OCI-LY1 (cell line): ENCODE data around the gene GLIS1.

Experiments used
- H2AFZ ChIP-seq: fragments of 200-600 bp; sonication (generic), shearing (Covaris generic); 2 replicates; pipeline ENCODE4 v1.6.0; 2014; ENCODE audit warnings: antibody characterized with exemption, mild to moderate bottlenecking, low read length
- H3F3A ChIP-seq: fragments of 200-600 bp; sonication (generic), shearing (Covaris generic); 2 replicates; pipeline ENCODE4 v1.6.0; 2014; ENCODE audit warnings: mild to moderate bottlenecking, antibody characterized with exemption, low read length, moderate library complexity; ENCODE audit not compliant: insufficient read depth
- H3K27ac ChIP-seq: fragments of 200-600 bp; sonication (generic); 2 replicates; pipeline ENCODE4 v1.5.1; 2014; ENCODE audit warnings: low read length, mixed run types, mild to moderate bottlenecking, low read depth; ENCODE audit not compliant: poor library complexity, severe bottlenecking
- H3K27me3 ChIP-seq: fragments of 200-600 bp; sonication (generic); 2 replicates; pipeline ENCODE4 v1.6.0; 2014; ENCODE audit warnings: antibody characterized with exemption, mild to moderate bottlenecking, low read length, moderate library complexity; ENCODE audit not compliant: insufficient read depth
- H3K36me3 ChIP-seq: fragments of 200-600 bp; sonication (generic); 2 replicates; pipeline ENCODE4 v1.6.1; 2014; ENCODE audit warnings: mild to moderate bottlenecking, antibody characterized with exemption, low read length, moderate library complexity, mixed read lengths; ENCODE audit not compliant: insufficient read depth
- H3K4me1 ChIP-seq: fragments of 200-600 bp; sonication (generic); 2 replicates; pipeline ENCODE4 v1.5.1; 2014; ENCODE audit warnings: mild to moderate bottlenecking, low read length, moderate library complexity; ENCODE audit not compliant: insufficient read depth, severe bottlenecking
- H3K4me2 ChIP-seq: fragments of 200-600 bp; sonication (generic), shearing (Covaris generic); 2 replicates; pipeline ENCODE4 v1.6.1; 2014; ENCODE audit warnings: low read length
- H3K4me3 ChIP-seq: fragments of 200-600 bp; sonication (generic); 2 replicates; pipeline ENCODE4 v1.5.1; 2014; ENCODE audit warnings: low read length, low read depth, mild to moderate bottlenecking, mixed read lengths; ENCODE audit not compliant: poor library complexity, severe bottlenecking
- H3K79me2 ChIP-seq: fragments of 200-600 bp; shearing (Covaris generic); 2 replicates; pipeline ENCODE4 v1.6.1; 2016; ENCODE audit warnings: mixed run types, low read length, mixed read lengths; ENCODE audit not compliant: insufficient read depth
- H3K9ac ChIP-seq: fragments of 200-600 bp; sonication (generic), shearing (Covaris generic); 2 replicates; pipeline ENCODE4 v1.6.1; 2014; ENCODE audit warnings: mild to moderate bottlenecking, low read length, mixed read lengths
- H3K9me2 ChIP-seq: fragments of 200-600 bp; sonication (generic), shearing (Covaris generic); 2 replicates; pipeline ENCODE4 v1.6.1; 2014; ENCODE audit warnings: low read depth, mild to moderate bottlenecking, low read length, mixed read lengths
- H3K9me3 ChIP-seq: fragments of 200-600 bp; shearing (Covaris generic); 2 replicates; pipeline ENCODE4 v1.6.1; 2014; ENCODE audit warnings: low read length, mixed read lengths
- H4K20me1 ChIP-seq: fragments of 200-600 bp; sonication (generic), shearing (Covaris generic); 2 replicates; pipeline ENCODE4 v1.6.0; 2016; ENCODE audit warnings: mild to moderate bottlenecking, low read length; ENCODE audit not compliant: insufficient read depth
- CTCF ChIP-seq: fragments of 200-600 bp; sonication (generic), shearing (Covaris generic); IDR thresholded peaks from 2 replicates; pipeline ENCODE4 v1.5.1; 2017; ENCODE audit warnings: mild to moderate bottlenecking, antibody characterized with exemption, low read length, moderate library complexity, mixed read lengths
- EZH2 ChIP-seq: fragments of 200-600 bp; sonication (generic), shearing (Covaris generic); IDR thresholded peaks from 2 replicates; pipeline ENCODE4 v1.8.0; 2017; ENCODE audit warnings: borderline replicate concordance, mixed run types, mild to moderate bottlenecking, antibody characterized with exemption, low read length, moderate library complexity, mixed read lengths

The GLIS1 gene

GRCh38 chr1:53619367-53620060 is 119.5 kb downstream of the GLIS1 start:
- Histone ChIP-seq H3K9ac (no peak overlapping the region), H4K20me1 (no peaks in the 10 kb centered on the region), H3K9me2 (no peaks in the 10 kb centered on the region), H2AFZ (no peak overlapping the region), H3K9me3 (no peaks in the 10 kb centered on the region), H3K27ac (no peak overlapping the region), H3K4me1 (no peaks in the 10 kb centered on the region), H3K36me3 (no peaks in the 10 kb centered on the region), H3K4me3 (no peak overlapping the region), H3K79me2 (no peaks in the 10 kb centered on the region), H3F3A (no peaks in the 10 kb centered on the region), H3K4me2 (no peak overlapping the region), H3K27me3 (no peaks in the 10 kb centered on the region; the same call in 1 of the 2 replicates)
- TF ChIP-seq CTCF (no peak), EZH2 (no peak)

- Histone ChIP-seq H3K9me3 (no peaks in the 10 kb centered on the region), H3F3A (no peaks in the 10 kb centered on the region), H3K4me2 (no peak overlapping the region), H3K4me3 (no peak overlapping the region), H3K9ac (no peak overlapping the region), H3K4me1 (no peaks in the 10 kb centered on the region), H3K27ac (no peak overlapping the region), H3K27me3 (no peaks in the 10 kb centered on the region; the same call in 1 of the 2 replicates), H3K36me3 (no peaks in the 10 kb centered on the region), H2AFZ (no peak overlapping the region), H3K9me2 (no peaks in the 10 kb centered on the region), H3K79me2 (no peaks in the 10 kb centered on the region), H4K20me1 (no peaks in the 10 kb centered on the region)
- TF ChIP-seq CTCF (no peak), EZH2 (no peak)
These were observed 120.2 kb downstream of the GLIS1 start for GRCh38 chr1:53618500-53619366.

GRCh38 chr1:53617851-53618499 is 121.0 kb downstream of the GLIS1 start:
- Histone ChIP-seq H2AFZ (no peak overlapping the region), H3K9me3 (no peaks in the 10 kb centered on the region), H3K4me3 (no peak overlapping the region), H3K4me1 (no peaks in the 10 kb centered on the region), H3K9ac (no peak overlapping the region), H3K27ac (no peak overlapping the region), H3K9me2 (no peaks in the 10 kb centered on the region), H3K27me3 (no peaks in the 10 kb centered on the region; the same call in 1 of the 2 replicates), H3K79me2 (no peaks in the 10 kb centered on the region), H3K36me3 (no peaks in the 10 kb centered on the region), H3F3A (no peaks in the 10 kb centered on the region), H4K20me1 (no peaks in the 10 kb centered on the region), H3K4me2 (no peak overlapping the region)
- TF ChIP-seq EZH2 = no peak
- no peak for TF ChIP-seq CTCF
